Esophagus muscularis mucosa (tissue), 4 donors: Measurements from ENCODE around the gene DENND10. TPM values are rescaled to one million over a fixed set of nuclear protein-coding genes. Genes with fewer than 3 reads are reported as not detected.

Experiments
- DNase-seq: peaks from one replicate; pipeline ENCODE4 v3.0.0-alpha.2; 2017; ENCODE audit errors: extremely low spot score
- H3K27ac ChIP-seq, 4 donors: fragments of 200-600 bp; sonication (generic); replicated peaks in 1 of 4; 1 replicate in 3 of 4; 2 replicates in 1 of 4; pipeline ENCODE4 v1.5.1; 2016 to 2019; ENCODE audit warnings: mild to moderate bottlenecking in 1 of 4
- H3K27me3 ChIP-seq, 4 donors: fragments of 200-600 bp; sonication (generic); one replicate each; pipeline versions ENCODE4 v1.5.1 to v1.6.0; 2016 to 2019
- H3K36me3 ChIP-seq, 4 donors: fragments of 200-600 bp; sonication (generic); one replicate each; pipeline ENCODE4 v1.5.1; 2016 to 2019
- H3K4me1 ChIP-seq, 4 donors: fragments of 200-600 bp; sonication (generic); one replicate each; pipeline ENCODE4 v1.5.1; 2016 to 2019
- H3K4me3 ChIP-seq, 4 donors: fragments of 200-600 bp; sonication (generic); 1 replicate in 2 of 4; 2 replicates in 2 of 4; pipeline ENCODE4 v1.5.1; 2016 to 2019; ENCODE audit warnings: mild to moderate bottlenecking in 4 of 4, moderate library complexity in 1 of 4
- H3K9me3 ChIP-seq, 4 donors: fragments of 200-600 bp; sonication (generic); 1 replicate in 3 of 4; 2 replicates in 1 of 4; pipeline ENCODE4 v1.5.1; 2016 to 2019
- EP300 ChIP-seq: sonication (generic); formaldehyde crosslinking; IDR thresholded peaks from one replicate; pipeline ENCODE4 v1.6.1; 2017; ENCODE audit warnings: antibody characterized with exemption
- POLR2A ChIP-seq: fragments of 450-650 bp; IDR thresholded peaks from one replicate; pipeline ENCODE4 v1.6.1; 2017; ENCODE audit warnings: antibody characterized with exemption, moderate library complexity, mild to moderate bottlenecking, low read depth
- POLR2AphosphoS5 ChIP-seq, 2 donors: sonication (generic); formaldehyde crosslinking; IDR thresholded peaks; one replicate each; pipeline ENCODE4 v1.6.1; 2017; ENCODE audit warnings: antibody characterized with exemption in 2 of 2
- WGBS: methylation state at CpG from one replicate; pipeline ENCODE4 v1.1.5; 2018; 5-methylcytosine and 5-hydroxymethylcytosine counted together
- intact Hi-C: fragments of 100-400 bp; cut with DNase I; formaldehyde crosslinking; loops from one replicate; pipeline ENCODE4 v1.15.1; 2023
- total RNA-seq, 4 donors: library from RNA; depleted of rRNA; stranded (reverse); fragments of >200 nt; gene quantifications; one replicate each; pipeline versions ENCODE4 v1.1.0 to v1.2.1, GENCODE V29; 2016
- TF ChIP-seq, protein P1 (sequence below), 3 experiments: fragments of 200-600 bp in 2 of 3; fragments of 450-650 bp in 1 of 3; sonication (generic) in 2 of 3; IDR thresholded peaks; one replicate each; pipeline ENCODE4 v1.5.1; 2017 to 2019; ENCODE audit warnings: antibody characterized with exemption in 3 of 3, mild to moderate bottlenecking in 2 of 3, moderate library complexity in 1 of 3

Gene DENND10
- total RNA-seq, 4 donors from 2014 or later = 19.1 to 23.7 (median 22.3) TPM

DNA sequence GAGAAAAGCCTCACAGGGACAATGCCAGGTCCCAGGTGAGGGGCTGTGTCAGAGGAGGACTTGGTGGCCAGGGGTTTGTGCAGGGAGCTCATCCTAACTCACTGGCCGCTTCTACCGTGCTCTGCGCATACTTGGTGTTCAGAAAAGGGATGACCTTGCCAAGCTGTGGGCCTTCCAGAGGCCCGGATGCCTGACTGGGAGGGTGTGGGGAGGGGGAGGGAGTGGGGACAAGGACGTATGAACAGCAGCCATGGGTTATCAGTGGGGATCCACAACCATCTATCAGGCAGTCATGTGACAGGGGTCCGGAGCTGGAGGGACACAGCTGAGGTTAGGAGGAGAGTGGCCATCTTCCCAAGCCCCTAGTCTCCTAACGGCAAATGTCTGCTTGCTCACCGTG lies 55.4 kb downstream of the DENND10 start:
- Histone ChIP-seq H3K4me3 (no peak overlapping the region), H3K36me3 (peaks cover 32 to 63% (median 59%) of the 10 kb centered on the region in 4 donors), H3K4me1 (peaks cover under 1 to 18% (median 15%) of the 10 kb centered on the region in 4 donors), H3K27ac (no peak overlapping the region), H3K27me3 (no peaks in the 10 kb centered on the region), H3K9me3 (no peaks in the 10 kb centered on the region)
- no peak for DNase-seq
- 82% methylated on average over 8 of the region's 8 CpGs for WGBS
- TF ChIP-seq, protein P1, sequence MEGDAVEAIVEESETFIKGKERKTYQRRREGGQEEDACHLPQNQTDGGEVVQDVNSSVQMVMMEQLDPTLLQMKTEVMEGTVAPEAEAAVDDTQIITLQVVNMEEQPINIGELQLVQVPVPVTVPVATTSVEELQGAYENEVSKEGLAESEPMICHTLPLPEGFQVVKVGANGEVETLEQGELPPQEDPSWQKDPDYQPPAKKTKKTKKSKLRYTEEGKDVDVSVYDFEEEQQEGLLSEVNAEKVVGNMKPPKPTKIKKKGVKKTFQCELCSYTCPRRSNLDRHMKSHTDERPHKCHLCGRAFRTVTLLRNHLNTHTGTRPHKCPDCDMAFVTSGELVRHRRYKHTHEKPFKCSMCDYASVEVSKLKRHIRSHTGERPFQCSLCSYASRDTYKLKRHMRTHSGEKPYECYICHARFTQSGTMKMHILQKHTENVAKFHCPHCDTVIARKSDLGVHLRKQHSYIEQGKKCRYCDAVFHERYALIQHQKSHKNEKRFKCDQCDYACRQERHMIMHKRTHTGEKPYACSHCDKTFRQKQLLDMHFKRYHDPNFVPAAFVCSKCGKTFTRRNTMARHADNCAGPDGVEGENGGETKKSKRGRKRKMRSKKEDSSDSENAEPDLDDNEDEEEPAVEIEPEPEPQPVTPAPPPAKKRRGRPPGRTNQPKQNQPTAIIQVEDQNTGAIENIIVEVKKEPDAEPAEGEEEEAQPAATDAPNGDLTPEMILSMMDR (IDR thresholded peaks at IDR 0.05) = no peak
- TF ChIP-seq EP300 (no peak), POLR2AphosphoS5 (IDR thresholded peaks at IDR 0.05) (no peak), POLR2A (no peak)
- intact Hi-C loops = no loop called here

DNA sequence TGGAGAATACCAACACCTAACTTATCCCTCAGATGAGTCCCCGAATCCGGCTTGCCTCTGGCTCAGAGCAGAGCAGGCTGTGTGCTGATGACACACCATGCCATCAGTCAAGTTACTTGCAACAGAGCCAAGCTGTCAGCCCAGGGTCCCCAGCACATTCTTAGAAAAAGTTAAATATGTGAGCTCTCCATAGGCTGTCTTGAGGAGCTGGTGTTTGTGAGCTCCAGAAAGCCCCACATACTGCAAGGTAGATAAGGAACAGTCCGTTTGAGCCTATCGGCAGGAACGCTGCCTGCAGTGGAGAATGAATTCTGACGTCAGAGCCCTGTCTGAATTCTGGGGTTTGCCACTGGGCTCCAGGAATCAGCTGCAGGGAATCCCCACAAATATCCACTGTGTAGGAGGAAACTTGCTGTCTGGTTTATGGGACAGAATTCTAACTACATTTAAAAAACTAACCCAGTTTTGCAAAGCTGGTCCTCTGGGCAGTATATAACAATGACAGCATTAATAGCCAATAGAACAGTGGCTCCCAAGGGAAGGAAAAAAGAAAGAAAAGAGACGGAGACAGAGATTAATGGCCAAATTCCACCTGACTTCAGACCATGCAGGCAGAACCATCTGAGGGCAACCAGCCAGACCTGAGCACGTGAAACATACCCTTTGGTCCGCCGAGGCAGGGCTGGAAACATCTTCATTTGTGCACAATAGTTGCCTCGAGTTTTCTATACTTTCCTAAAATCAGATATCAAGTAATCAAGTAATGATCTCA lies 58.0 kb downstream of the DENND10 start:
- intact Hi-C loops = no loop called here

DNA sequence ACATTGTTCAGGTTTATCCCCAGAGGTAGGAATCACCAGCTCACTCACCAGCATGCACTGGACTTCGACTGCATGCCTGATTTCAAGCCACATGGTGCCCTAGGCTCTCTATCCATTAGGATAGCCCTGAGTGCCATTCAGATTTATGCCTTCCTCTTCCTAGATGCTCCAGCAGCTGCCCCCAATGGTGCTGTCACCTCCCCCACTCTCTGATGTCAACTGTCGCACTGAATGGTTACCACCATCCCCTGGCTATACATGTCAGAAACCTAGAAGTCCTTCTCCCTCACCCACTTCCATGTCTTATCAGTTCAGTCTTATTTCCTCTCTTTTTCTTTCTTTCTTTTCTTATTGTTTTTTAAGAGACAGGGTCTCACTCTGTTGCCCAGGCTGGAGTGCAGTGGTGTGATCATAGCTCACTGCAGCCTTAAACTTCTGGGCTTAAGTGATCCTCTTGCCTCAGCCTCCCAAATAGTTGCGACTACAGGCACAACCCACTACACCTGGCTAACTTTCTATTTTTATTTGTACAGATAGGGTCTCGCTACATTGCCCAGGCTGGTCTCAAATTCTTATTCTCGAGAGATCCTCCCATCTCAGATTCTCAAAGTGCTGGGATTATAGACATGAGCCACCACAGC lies 58.7 kb downstream of the DENND10 start:
- Histone ChIP-seq H3K27me3 (no peaks in the 10 kb centered on the region), H3K4me1 (peaks cover 12 to 36% (median 30%) of the 10 kb centered on the region in 4 donors), H3K9me3 (no peaks in the 10 kb centered on the region), H3K36me3 (peaks cover 6 to 36% (median 30%) of the 10 kb centered on the region in 4 donors), H3K4me3 (no peak overlapping the region), H3K27ac (peak overlapping the region; percentile 22 to 48 (median 36))
- intact Hi-C loops = no loop called here
- TF ChIP-seq POLR2AphosphoS5 (IDR thresholded peaks at IDR 0.05) (no peak), EP300 (no peak), POLR2A (no peak)
- TF ChIP-seq, protein P1 (IDR thresholded peaks at IDR 0.05) = no peak
- no peak for DNase-seq
- 93% methylated on average over 5 of the region's 5 CpGs for WGBS

More for the DNA sequence above, 58.0 kb downstream of the DENND10 start:
- Histone ChIP-seq H3K36me3 (peaks cover 9 to 38% (median 35%) of the 10 kb centered on the region in 4 donors), H3K27ac (peak overlapping the region; percentile 22 to 48 (median 36)), H3K9me3 (no peaks in the 10 kb centered on the region), H3K4me3 (no peak overlapping the region), H3K4me1 (peaks cover 12 to 36% (median 30%) of the 10 kb centered on the region in 4 donors), H3K27me3 (no peaks in the 10 kb centered on the region)
- no peak for TF ChIP-seq EP300
- TF ChIP-seq POLR2A = no peak
- TF ChIP-seq POLR2AphosphoS5 (IDR thresholded peaks at IDR 0.05) = no peak
- TF ChIP-seq, protein P1 (IDR thresholded peaks at IDR 0.05) = peak in 2 of 3 experiments; percentile 19 to 39
- WGBS = 59% methylated on average over 11 of the region's 11 CpGs
- DNase-seq = no peak

DNA sequence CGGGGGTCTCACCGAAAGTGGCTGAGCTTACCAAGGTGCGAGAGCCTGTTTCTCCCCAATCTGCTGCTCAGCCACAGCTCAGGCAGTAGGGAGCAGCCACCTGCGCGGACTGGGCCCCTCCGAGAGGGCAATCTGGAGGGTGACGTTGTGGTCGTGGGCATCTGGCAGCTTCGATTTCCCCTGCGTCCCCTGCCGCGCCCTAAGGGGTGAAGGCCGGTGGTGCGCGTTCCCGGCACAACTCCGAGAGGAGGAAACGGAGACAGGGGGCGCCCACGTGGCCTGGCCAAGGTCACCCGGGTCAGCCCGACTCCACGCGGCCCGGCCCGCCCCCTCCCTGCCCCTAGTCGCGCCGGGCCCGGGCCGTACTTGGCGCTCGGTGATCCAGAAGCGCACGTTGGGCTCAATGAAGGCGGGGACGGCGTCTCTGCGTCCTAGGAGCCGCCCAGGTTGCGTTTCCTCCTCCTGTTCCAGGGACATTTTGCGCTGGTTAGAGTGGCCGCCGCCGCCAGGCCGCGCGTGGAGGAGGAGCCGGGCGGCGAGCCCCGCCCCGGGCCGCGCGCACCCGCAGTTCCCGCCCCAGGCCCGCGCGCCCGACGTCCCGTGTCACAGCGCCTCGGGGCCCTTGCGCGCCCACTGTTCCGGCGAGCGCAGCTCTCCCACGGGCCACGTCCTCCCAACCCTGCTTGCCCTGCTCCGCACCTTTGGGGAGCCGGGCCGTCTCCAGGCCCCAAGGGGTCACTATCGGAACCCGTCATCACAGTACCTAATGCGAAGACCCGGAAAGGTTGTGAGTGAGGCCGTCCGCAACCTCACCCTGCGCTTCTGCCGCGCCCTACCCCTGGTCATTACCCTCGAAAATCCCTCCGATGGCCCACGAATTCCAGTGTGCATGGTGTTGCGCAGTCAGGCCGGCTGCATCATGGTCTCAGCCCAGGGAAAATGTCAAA lies 61.5 kb downstream of the DENND10 start, which contains the start of gene SFXN4:
Gene SFXN4 (minus strand): TSS at position 544 of the 947 bp plus-strand sequence. CDS start 67 bp downstream, at position 477.
- peaks cover 12 to 36% (median 30%) of the 10 kb centered on the region in 4 donors for H3K4me1 ChIP-seq

More for the DNA sequence above, 61.5 kb downstream of the DENND10 start, which contains the start of gene SFXN4:
- Histone ChIP-seq H3K9me3 (no peaks in the 10 kb centered on the region), H3K27ac (peak within 1 kb of the TSS; percentile 88 to 93 (median 92)), H3K4me3 (peak within 1 kb of the TSS; percentile 70 to 84 (median 78)), H3K36me3 (peaks cover 26 to 38% (median 30%) of the 10 kb centered on the region in 4 donors), H3K27me3 (no peaks in the 10 kb centered on the region)
- intact Hi-C loops = no loop called here
- WGBS = 4% methylated on average over 36 of the region's 90 CpGs
- peak; percentile 94 for DNase-seq
- TF ChIP-seq POLR2A (peak; percentile 70), POLR2AphosphoS5 (IDR thresholded peaks at IDR 0.05) (peak; percentile 61 to 90), EP300 (no peak)
- TF ChIP-seq, protein P1 (IDR thresholded peaks at IDR 0.05) = peak in 2 of 3 experiments; percentile 9 to 12
